HCT116 (cell line): ENCODE data around the gene CLIC5. TPM values are rescaled to one million over a fixed set of nuclear protein-coding genes. Genes with fewer than 3 reads are reported as not detected.

Source experiments
- ATAC-seq: fragments of 200-7000 bp; cut with Tn5 transposase; 2 replicates; pipeline ENCODE4 v1.9.1; 2020; ENCODE audit warnings: mild to moderate bottlenecking, moderate library complexity
- BruUV-seq: library from RNA; stranded (reverse); fragments of 400-500 nt; replicated peaks from 2 replicates; lab custom pipeline; 2021; lab: Mats Ljungman, UMichigan
- CTCF ChIA-PET: fragments of 300-600 bp; sonication (Branson Sonifier 250); formaldehyde crosslinking; loops from one replicate; lab custom pipeline; 2021; ENCODE audit warnings: antibody characterized with exemption; lab: Charles Lee
- POLR2A ChIA-PET: fragments of 300-600, 350-600 bp; sonication (Branson Sonifier 250); formaldehyde crosslinking; loops from one replicate; lab custom pipeline; 2021; ENCODE audit warnings: antibody characterized with exemption; lab: Charles Lee
- RAD21 ChIA-PET, 2 experiments: fragments of 300-600 bp; sonication (Branson Sonifier 250); formaldehyde crosslinking; loops; one replicate each; lab custom pipeline; 2023; ENCODE audit warnings: low total read pairs in 2 of 2; ENCODE audit not compliant: uncharacterized antibody in 2 of 2, unreplicated experiment in 2 of 2, low non-redundant PET in 1 of 2; lab: Charles Lee
- DNase-seq: peaks from one replicate; pipeline ENCODE4 v3.0.0-alpha.2; 2010; ENCODE audit warnings: low read depth, low spot score
- H2AFZ ChIP-seq: fragments of 200-600 bp; shearing (Covaris generic), sonication (generic); 2 replicates; pipeline ENCODE4 v1.6.1; 2017; ENCODE audit warnings: low read depth, mixed run types, mixed read lengths, antibody characterized with exemption, low read length; ENCODE audit not compliant: poor library complexity, severe bottlenecking
- H3K27ac ChIP-seq: 2 replicates; pipeline ENCODE4 v1.5.1; 2012; ENCODE audit warnings: low read depth, low read length
- H3K27me3 ChIP-seq: fragments of 200-600 bp; sonication (generic); 2 replicates; pipeline ENCODE4 v1.6.1; 2016; ENCODE audit warnings: mixed run types, low read length, mixed read lengths; ENCODE audit not compliant: insufficient read depth
- H3K36me3 ChIP-seq, 2 experiments: fragments of 200-500 bp in 1 of 2; fragments of 200-600 bp in 1 of 2; sonication (Bioruptor generic) in 1 of 2; sonication (generic) in 1 of 2; 2 replicates each; pipeline versions ENCODE4 v1.5.1 to v1.6.1; 2014 to 2016; ENCODE audit warnings: low read length in 2 of 2, inconsistent platforms in 1 of 2, mixed read lengths in 1 of 2, mixed run types in 1 of 2; ENCODE audit not compliant: insufficient read depth in 2 of 2, control insufficient read depth in 1 of 2
- H3K4me1 ChIP-seq, 2 experiments: fragments of 200-600 bp in 1 of 2; sonication (generic) in 1 of 2; 2 replicates each; pipeline versions ENCODE4 v1.5.1 to v1.6.1; 2012 to 2017; ENCODE audit warnings: low read length in 2 of 2, inconsistent platforms in 1 of 2, mild to moderate bottlenecking in 1 of 2, mixed read lengths in 1 of 2, mixed run types in 1 of 2, moderate library complexity in 1 of 2; ENCODE audit not compliant: insufficient read depth in 2 of 2, control insufficient read depth in 1 of 2
- H3K4me2 ChIP-seq: fragments of 200-600 bp; sonication (generic); 2 replicates; pipeline ENCODE4 v1.6.1; 2017; ENCODE audit warnings: mixed run types, low read length, mixed read lengths
- H3K4me3 ChIP-seq, 2 experiments: fragments of 200-600 bp in 1 of 2; sonication (generic) in 1 of 2; replicated peaks in 1 of 2; 2 replicates each; pipeline ENCODE4 v1.5.1; 2011 to 2016; ENCODE audit warnings: low read length in 2 of 2, control low read depth in 1 of 2, low read depth in 1 of 2, mild to moderate bottlenecking in 1 of 2, mixed read lengths in 1 of 2, mixed run types in 1 of 2
- H3K79me2 ChIP-seq: fragments of 200-600 bp; sonication (generic); 2 replicates; pipeline ENCODE4 v1.6.1; 2017; ENCODE audit warnings: mild to moderate bottlenecking, mixed run types, low read length, moderate library complexity, mixed read lengths; ENCODE audit not compliant: insufficient read depth
- H3K9ac ChIP-seq: fragments of 200-600 bp; sonication (generic); 2 replicates; pipeline ENCODE4 v1.6.1; 2016; ENCODE audit warnings: low read length, mixed read lengths
- H3K9me2 ChIP-seq: fragments of 200-600 bp; sonication (generic), shearing (Covaris generic); 2 replicates; pipeline ENCODE4 v1.6.1; 2017; ENCODE audit warnings: mixed run types, mild to moderate bottlenecking, moderate library complexity; ENCODE audit not compliant: insufficient read depth
- H3K9me3 ChIP-seq, 2 experiments: fragments of 200-500 bp in 1 of 2; fragments of 200-600 bp in 1 of 2; sonication (Bioruptor generic) in 1 of 2; sonication (generic) in 1 of 2; 2 replicates each; pipeline ENCODE4 v1.6.1; 2014 to 2017; ENCODE audit warnings: low read length in 2 of 2, mixed read lengths in 2 of 2, inconsistent platforms in 1 of 2, low read depth in 1 of 2, mild to moderate bottlenecking in 1 of 2, mixed run types in 1 of 2, moderate library complexity in 1 of 2; ENCODE audit not compliant: control insufficient read depth in 1 of 2, insufficient read depth in 1 of 2
- H4K20me1 ChIP-seq: fragments of 200-600 bp; sonication (generic), shearing (Covaris generic); 2 replicates; pipeline ENCODE4 v1.6.1; 2017; ENCODE audit warnings: mixed run types, mild to moderate bottlenecking, moderate library complexity; ENCODE audit not compliant: insufficient read depth
- CBX3 ChIP-seq: IDR thresholded peaks from 2 replicates; pipeline ENCODE4 v1.6.1; 2012; ENCODE audit warnings: low read depth
- EZH2 ChIP-seq: fragments of 200-600 bp; sonication (generic); IDR thresholded peaks from 2 replicates; pipeline ENCODE4 v1.6.1; 2017; ENCODE audit warnings: antibody characterized with exemption, mixed run types
- RAD21 ChIP-seq: IDR thresholded peaks from 2 replicates; pipeline ENCODE4 v1.6.1; 2012; ENCODE audit warnings: low read depth, mild to moderate bottlenecking
- ZFX ChIP-seq: fragments of 450-650 bp; IDR thresholded peaks from 2 replicates; pipeline ENCODE4 v1.6.1; 2017
- ZNF274 ChIP-seq: fragments of 200-500 bp; sonication (Bioruptor generic); IDR thresholded peaks from 2 replicates; pipeline ENCODE4 v1.6.1; 2014; ENCODE audit warnings: mild to moderate bottlenecking, low read depth, low read length, inconsistent platforms
- intact Hi-C: fragments of 100-400 bp; cut with micrococcal nuclease; formaldehyde crosslinking; loops from 2 replicates; pipeline ENCODE4 v1.10.0; 2022
- total RNA-seq: library from RNA; stranded (reverse); gene quantifications from one replicate; pipeline ENCODE4 v1.2.1, GENCODE V29; 2021; ENCODE audit not compliant: unreplicated experiment

Gene CLIC5
- total RNA-seq, 1 experiment from 2014 or later: 0.20 TPM

- H2AFZ ChIP-seq: no peak overlapping the region
- no peaks in the 10 kb centered on the region for H3K36me3 ChIP-seq
- ChIA-PET RAD21 (no interaction called here), POLR2A (no interaction called here), CTCF (no interaction called here)
- no peaks in the 10 kb centered on the region for H3K4me1 ChIP-seq
- TF ChIP-seq ZFX: no peak
- no peaks in the 10 kb centered on the region for H4K20me1 ChIP-seq
- ATAC-seq (no peak), DNase-seq (no peak)
- no peaks in the 10 kb centered on the region for H3K9me3 ChIP-seq
- no peak overlapping the region for H3K27ac ChIP-seq
- H3K27me3 ChIP-seq: no peaks in the 10 kb centered on the region
- no peaks in the 10 kb centered on the region for H3K9me2 ChIP-seq
- no peak overlapping the region for H3K4me3 ChIP-seq
- no peak overlapping the region for H3K9ac ChIP-seq
- no peak overlapping the region for H3K4me2 ChIP-seq
- BruUV-seq: no TSS peak
- no peaks in the 10 kb centered on the region for H3K79me2 ChIP-seq
- intact Hi-C loops: no loop called here
Observed at GRCh38 chr6:46052479-46052878, 36.8 kb upstream of the CLIC5 start.

DNA sequence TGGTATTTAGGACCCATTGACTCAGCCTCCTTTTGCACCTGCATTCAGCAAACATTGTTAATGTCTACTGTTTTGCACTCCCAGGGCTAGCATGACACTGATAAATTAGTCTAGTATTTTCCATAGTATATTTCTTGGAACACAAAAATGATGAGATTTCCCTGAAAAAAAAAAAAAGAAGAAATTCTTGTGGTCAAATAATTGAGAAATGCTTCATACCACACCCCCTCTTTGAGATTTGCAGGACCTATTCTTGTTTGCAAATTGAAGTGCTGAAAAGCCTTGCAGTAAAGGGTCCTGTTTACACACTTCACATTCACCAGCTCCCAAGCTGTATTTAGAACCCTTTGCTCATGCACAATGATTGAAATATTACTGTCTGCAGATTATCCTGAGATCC is 36.3 kb upstream of the CLIC5 start:
- ChIA-PET POLR2A (no interaction called here), CTCF (no interaction called here), RAD21 (no interaction called here)
- Histone ChIP-seq H3K27ac (no peak overlapping the region), H4K20me1 (no peaks in the 10 kb centered on the region), H3K36me3 (no peaks in the 10 kb centered on the region), H3K9me2 (no peaks in the 10 kb centered on the region), H3K79me2 (no peaks in the 10 kb centered on the region), H3K27me3 (no peaks in the 10 kb centered on the region), H3K4me3 (no peak overlapping the region), H2AFZ (no peak overlapping the region), H3K4me2 (no peak overlapping the region), H3K9ac (no peak overlapping the region), H3K4me1 (no peaks in the 10 kb centered on the region), H3K9me3 (no peaks in the 10 kb centered on the region)
- BruUV-seq: no TSS peak
- ATAC-seq (no peak), DNase-seq (no peak)
- TF ChIP-seq RAD21: no peak
- no peak for TF ChIP-seq ZNF274
- no peak for TF ChIP-seq EZH2
- no peak for TF ChIP-seq CBX3
- intact Hi-C loops: no loop called here
